Upper lobe of right lung (tissue), 1 donor: ENCODE measurements around the gene ITPK1. TPM values are rescaled to one million over a fixed set of nuclear protein-coding genes. Genes with fewer than 3 reads are reported as not detected.

ENCODE experiments used
- ATAC-seq: fragments of 200-7000 bp; cut with Tn5 transposase; one replicate; pipeline ENCODE4 v1.9.1; 2020; ENCODE audit warnings: mild to moderate bottlenecking, moderate library complexity
- DNase-seq: peaks from one replicate; pipeline ENCODE4 v3.0.0-alpha.2; 2020
- H3K27ac ChIP-seq: fragments of 200-600 bp; one replicate; pipeline ENCODE4 v1.8.0; 2022
- H3K27me3 ChIP-seq: fragments of 200-600 bp; one replicate; pipeline ENCODE4 v1.8.0; 2022; ENCODE audit warnings: mild to moderate bottlenecking
- H3K36me3 ChIP-seq: fragments of 200-600 bp; one replicate; pipeline ENCODE4 v1.8.0; 2022
- H3K4me1 ChIP-seq: fragments of 200-600 bp; one replicate; pipeline ENCODE4 v1.8.0; 2022
- H3K4me3 ChIP-seq: fragments of 200-600 bp; one replicate; pipeline ENCODE4 v1.8.0; 2022; ENCODE audit warnings: mild to moderate bottlenecking
- H3K9me3 ChIP-seq: fragments of 200-600 bp; one replicate; pipeline ENCODE4 v1.8.0; 2022
- CTCF ChIP-seq: fragments of 200-600 bp; IDR thresholded peaks from one replicate; pipeline ENCODE4 v1.8.0; 2022; ENCODE audit warnings: antibody characterized with exemption
- intact Hi-C: fragments of 100-400 bp; cut with DNase I; formaldehyde crosslinking; loops from one replicate; pipeline ENCODE4 v1.11.0; 2022
- total RNA-seq: library from RNA; stranded (reverse); fragmentation: NEBNext Ultra II Directional; extraction: Animal tissue kit (Norgen Biotek cat#: 25700); gene quantifications from one replicate; pipeline ENCODE4 v1.2.1, GENCODE V29; 2021
- donor health status: DM: no; HTN: yes; CAD: no; lungs with severe emphysema.

The ITPK1 gene
- total RNA-seq, 1 donor from 2014 or later, result 96.9 TPM

- H3K27ac ChIP-seq, result no peak overlapping the region
- DNase-seq (no peak), ATAC-seq (no peak)
- no peaks in the 10 kb centered on the region for H3K27me3 ChIP-seq
- intact Hi-C loops, result no loop called here
- H3K9me3 ChIP-seq, result no peaks in the 10 kb centered on the region
- peaks cover 9% of the 10 kb centered on the region for H3K4me1 ChIP-seq
- no peaks in the 10 kb centered on the region for H3K36me3 ChIP-seq
- H3K4me3 ChIP-seq, result no peak overlapping the region
- no peak for TF ChIP-seq CTCF
Measured at GRCh38 chr14:93060841-93061240, 54.9 kb downstream of the ITPK1 start.

- no peaks in the 10 kb centered on the region for H3K9me3 ChIP-seq
- H3K27me3 ChIP-seq, result no peaks in the 10 kb centered on the region
- no peak for TF ChIP-seq CTCF
- intact Hi-C loops, result no loop called here
- DNase-seq (no peak), ATAC-seq (peak; percentile 18)
- H3K36me3 ChIP-seq, result no peaks in the 10 kb centered on the region
- H3K4me3 ChIP-seq, result no peak overlapping the region
- H3K4me1 ChIP-seq, result peaks cover under 1% of the 10 kb centered on the region
- H3K27ac ChIP-seq, result no peak overlapping the region
Measured at GRCh38 chr14:93059917-93060545, 55.7 kb downstream of the ITPK1 start.

GRCh38 chr14:93059260-93059659 is 56.5 kb downstream of the ITPK1 start:
- no peak for DNase-seq
- H3K27me3 ChIP-seq, result no peaks in the 10 kb centered on the region
- H3K27ac ChIP-seq, result no peak overlapping the region
- no peaks in the 10 kb centered on the region for H3K36me3 ChIP-seq
- H3K9me3 ChIP-seq, result no peaks in the 10 kb centered on the region
- intact Hi-C loops, result no loop called here
- ATAC-seq, result no peak
- TF ChIP-seq CTCF, result no peak
- H3K4me3 ChIP-seq, result no peak overlapping the region
- no peaks in the 10 kb centered on the region for H3K4me1 ChIP-seq

- ATAC-seq (no peak), DNase-seq (no peak)
- no peaks in the 10 kb centered on the region for H3K27me3 ChIP-seq
- TF ChIP-seq CTCF, result no peak
- intact Hi-C loops, result no loop called here
- no peaks in the 10 kb centered on the region for H3K4me1 ChIP-seq
- no peaks in the 10 kb centered on the region for H3K9me3 ChIP-seq
- H3K36me3 ChIP-seq, result no peaks in the 10 kb centered on the region
- H3K4me3 ChIP-seq, result no peak overlapping the region
- no peak overlapping the region for H3K27ac ChIP-seq
Measured at GRCh38 chr14:93057586-93058280, 58.0 kb downstream of the ITPK1 start.

GRCh38 chr14:93056840-93057585 is 58.7 kb downstream of the ITPK1 start:
- no peaks in the 10 kb centered on the region for H3K4me1 ChIP-seq

More at GRCh38 chr14:93056840-93057585, 58.7 kb downstream of the ITPK1 start:
- Histone ChIP-seq H3K4me3 (no peak overlapping the region), H3K9me3 (no peaks in the 10 kb centered on the region), H3K27ac (no peak overlapping the region), H3K36me3 (no peaks in the 10 kb centered on the region), H3K27me3 (no peaks in the 10 kb centered on the region)
- intact Hi-C loops, result no loop called here
- ATAC-seq (no peak), DNase-seq (no peak)
- no peak for TF ChIP-seq CTCF
